Activated CD4-positive, CD25-positive, alpha-beta regulatory T cell treated with anti-CD3 and anti-CD28 coated beads, Interleukin-2, amount 50 U/mL, for 72 hours (primary cell): Measurements from ENCODE around the gene PCDHGB4.
"Not testable (repeated sequence)": the region's sequence is repeated elsewhere in the genome, so short reads cannot be mapped to it uniquely, and the experiment has no call there.

ENCODE experiments used
- DNase-seq: peaks from one replicate; pipeline ENCODE4 v3.0.0; 2021

The PCDHGB4 gene

DNA sequence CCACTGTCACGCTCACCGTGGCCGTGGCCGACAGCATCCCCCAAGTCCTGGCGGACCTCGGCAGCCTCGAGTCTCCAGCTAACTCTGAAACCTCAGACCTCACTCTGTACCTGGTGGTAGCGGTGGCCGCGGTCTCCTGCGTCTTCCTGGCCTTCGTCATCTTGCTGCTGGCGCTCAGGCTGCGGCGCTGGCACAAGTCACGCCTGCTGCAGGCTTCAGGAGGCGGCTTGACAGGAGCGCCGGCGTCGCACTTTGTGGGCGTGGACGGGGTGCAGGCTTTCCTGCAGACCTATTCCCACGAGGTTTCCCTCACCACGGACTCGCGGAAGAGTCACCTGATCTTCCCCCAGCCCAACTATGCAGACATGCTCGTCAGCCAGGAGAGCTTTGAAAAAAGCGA is 45.2 kb downstream of the PCDHGB4 start:
- DNase-seq = not testable (repeated sequence)

DNA sequence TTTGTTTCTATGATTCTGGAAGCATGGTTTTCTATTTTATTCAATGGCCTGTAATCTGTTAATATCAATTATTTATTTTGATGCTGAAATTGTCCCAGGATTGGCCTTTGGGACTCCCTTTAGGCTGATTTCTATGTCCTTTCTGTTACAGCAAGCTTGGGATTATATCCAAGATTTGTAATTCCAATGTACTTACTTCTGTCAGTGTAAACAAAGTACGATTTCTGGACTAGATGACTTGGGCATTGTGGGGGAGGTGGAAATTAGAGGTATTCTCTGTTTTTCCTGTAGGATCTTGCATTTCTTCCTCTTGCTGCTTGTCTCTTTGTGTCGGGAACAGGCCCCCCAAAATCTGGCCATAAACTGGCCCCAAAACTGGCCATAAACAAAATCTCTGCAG is 46.5 kb downstream of the PCDHGB4 start:
- no peak for DNase-seq

DNA sequence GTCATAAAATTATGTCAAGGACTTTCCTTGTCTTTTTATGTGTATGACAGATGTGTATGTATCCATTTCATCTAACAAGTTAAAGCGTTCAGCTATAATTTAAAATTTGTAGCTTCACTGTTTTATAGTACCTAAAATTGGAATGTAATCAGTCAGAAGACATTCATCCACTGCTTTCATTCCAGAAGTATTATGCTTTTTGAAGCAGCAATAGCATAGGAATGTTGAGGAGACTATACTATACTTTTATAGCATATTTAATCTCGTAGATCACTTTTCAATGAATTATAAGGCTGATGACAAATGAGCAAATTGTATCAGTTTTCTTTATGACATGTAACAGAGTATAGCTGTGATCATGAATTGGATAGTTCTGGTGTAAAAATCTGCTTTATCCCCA is 49.7 kb downstream of the PCDHGB4 start:
- no peak for DNase-seq

DNA sequence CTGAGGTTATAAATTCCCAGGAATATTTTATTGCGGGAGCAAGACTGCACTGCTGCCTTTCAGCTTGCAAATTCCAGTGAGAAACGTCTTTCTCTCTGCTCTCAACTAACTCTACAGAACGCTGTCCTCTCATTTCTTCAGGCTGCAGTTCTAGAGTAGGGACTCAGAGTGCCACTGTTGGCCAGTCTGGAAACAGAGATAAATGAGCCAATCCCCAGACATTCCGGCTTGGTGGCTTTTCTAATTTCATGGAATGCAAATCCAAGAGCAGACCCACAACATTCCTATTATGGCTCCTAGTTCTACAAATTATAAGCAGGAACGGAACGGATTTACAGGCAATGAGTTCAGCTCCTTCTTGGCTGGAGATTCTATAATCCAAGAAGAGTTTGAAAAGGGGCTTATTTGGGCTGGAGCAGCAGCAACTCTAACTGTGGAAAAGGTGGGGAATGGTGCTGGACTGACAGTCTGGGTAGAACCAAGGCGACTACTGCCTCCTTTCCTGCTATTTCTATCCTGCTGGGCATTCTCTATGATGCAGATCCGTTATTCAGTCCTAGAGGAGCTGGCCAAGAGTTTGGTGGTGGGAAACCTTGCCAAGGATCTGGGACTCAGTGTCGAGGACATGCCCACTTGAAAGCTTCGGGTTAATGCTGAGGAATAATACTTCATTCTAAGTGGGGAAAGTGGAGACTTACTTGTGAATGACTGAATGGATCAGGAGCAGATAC is 52.1 kb downstream of the PCDHGB4 start:
- DNase-seq = no peak
